LNCAP (cell line): ENCODE measurements around the gene KRTAP10-8.
"Not testable (repeated sequence)": the region's sequence is repeated elsewhere in the genome, so short reads cannot be mapped to it uniquely, and the experiment has no call there.

ENCODE experiments used
- CTCF ChIP-seq: fragments of 450-650 bp; IDR thresholded peaks from 2 replicates; pipeline ENCODE4 v1.5.1; 2017; ENCODE audit warnings: mild to moderate bottlenecking

The KRTAP10-8 gene

DNA sequence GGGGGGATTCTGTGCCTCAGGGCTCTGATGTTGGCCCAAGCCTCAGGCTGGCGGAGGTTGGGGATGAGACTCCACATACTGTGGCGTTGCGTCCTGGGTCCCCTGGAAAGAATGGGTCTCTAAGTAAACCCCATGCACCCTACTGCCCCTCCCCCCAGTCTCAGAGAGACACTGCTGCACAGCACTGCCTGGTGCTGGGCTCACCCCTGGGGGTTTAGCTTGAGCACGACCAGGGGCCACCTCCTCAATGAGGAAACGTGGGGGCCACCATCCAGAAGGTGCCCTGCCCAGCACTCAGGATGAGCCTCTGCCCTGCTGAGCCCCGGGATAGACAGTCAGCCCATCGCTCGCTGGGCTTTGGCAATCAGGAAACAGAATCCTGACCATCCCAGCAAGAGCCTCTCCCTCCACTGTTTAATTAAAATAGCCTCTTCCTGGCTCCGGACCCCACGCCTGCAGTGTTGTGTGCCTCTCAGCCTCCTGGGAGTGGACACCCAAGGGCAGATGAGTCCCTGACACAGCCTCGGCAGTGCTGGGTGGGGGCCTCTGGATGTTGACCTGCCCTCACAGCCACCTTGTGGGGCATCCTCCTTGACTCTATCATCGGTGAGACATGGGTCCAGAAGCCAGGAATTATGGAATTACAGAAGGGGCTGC lies 41.9 kb upstream of the KRTAP10-8 start:
- TF ChIP-seq CTCF = no peak

GRCh38 chr21:44571296-44571695 lies 40.6 kb upstream of the KRTAP10-8 start:
- no peak for TF ChIP-seq CTCF

GRCh38 chr21:44571844-44572782 lies 39.8 kb upstream of the KRTAP10-8 start:
- TF ChIP-seq CTCF = no peak

GRCh38 chr21:44572959-44573583 lies 38.8 kb upstream of the KRTAP10-8 start:
- no peak for TF ChIP-seq CTCF

DNA sequence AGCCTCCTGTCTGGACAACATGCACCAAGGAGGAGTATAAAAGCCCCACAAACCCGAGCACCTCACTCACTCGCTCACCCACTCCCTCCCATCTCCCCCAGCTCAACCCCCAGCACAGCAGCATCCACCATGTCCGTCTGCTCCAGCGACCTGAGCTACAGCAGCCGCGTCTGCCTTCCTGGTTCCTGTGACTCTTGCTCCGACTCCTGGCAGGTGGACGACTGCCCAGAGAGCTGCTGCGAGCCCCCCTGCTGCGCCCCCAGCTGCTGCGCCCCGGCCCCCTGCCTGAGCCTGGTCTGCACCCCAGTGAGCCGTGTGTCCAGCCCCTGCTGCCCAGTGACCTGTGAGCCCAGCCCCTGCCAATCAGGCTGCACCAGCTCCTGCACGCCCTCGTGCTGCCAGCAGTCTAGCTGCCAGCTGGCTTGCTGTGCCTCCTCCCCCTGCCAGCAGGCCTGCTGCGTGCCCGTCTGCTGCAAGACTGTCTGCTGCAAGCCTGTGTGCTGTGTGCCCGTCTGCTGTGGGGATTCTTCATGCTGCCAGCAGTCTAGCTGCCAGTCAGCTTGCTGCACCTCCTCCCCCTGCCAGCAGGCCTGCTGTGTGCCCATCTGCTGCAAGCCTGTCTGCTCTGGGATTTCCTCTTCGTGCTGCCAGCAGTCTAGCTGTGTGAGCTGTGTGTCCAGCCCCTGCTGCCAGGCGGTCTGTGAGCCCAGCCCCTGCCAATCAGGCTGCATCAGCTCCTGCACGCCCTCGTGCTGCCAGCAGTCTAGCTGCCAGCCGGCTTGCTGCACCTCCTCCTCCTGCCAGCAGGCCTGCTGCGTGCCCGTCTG lies 38.0 kb upstream of the KRTAP10-8 start, which contains the start of gene KRTAP10-4:
Gene KRTAP10-4, plus strand, starts transcription at position 100 of the 827 bp plus-strand sequence. Its CDS starts 30 bp downstream, at position 130.
- not testable (repeated sequence) for TF ChIP-seq CTCF

DNA sequence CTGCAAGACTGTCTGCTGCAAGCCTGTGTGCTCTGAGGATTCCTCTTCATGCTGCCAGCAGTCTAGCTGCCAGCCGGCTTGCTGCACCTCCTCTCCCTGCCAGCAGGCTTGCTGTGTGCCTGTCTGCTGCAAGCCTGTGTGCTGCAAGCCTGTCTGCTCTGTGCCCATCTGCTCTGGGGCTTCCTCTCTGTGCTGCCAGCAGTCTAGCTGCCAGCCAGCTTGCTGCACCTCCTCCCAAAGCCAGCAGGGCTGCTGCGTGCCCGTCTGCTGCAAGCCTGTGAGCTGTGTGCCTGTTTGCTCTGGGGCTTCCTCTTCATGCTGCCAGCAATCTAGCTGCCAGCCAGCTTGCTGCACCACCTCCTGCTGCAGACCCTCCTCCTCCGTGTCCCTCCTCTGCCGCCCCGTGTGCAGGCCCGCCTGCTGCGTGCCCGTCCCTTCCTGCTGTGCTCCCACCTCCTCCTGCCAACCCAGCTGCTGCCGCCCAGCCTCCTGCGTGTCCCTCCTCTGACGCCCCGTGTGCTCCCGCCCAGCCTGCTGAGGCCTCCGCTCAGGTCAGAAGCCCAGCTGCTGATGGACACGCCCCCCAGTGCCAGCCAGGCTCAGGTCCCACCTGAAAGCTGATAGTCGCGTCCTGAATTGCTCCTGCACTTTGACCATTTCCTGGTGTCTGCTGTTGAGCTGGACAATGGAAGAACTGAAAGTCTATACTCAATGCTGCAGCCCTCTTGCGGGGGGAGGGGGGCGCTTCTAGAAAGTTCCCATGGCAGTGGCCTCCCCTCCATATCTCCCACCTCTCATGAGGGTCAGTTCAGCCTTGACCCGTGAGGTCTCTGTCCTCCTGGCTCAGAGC lies 37.2 kb upstream of the KRTAP10-8 start:
- TF ChIP-seq CTCF = no peak
